ENCODE data around the gene VASH2. TPM values are rescaled to one million over a fixed set of nuclear protein-coding genes. Genes with fewer than 3 reads are reported as not detected.

VASH2 gene
- total RNA-seq, 4 donors from 2014 or later: 0.85 to 1.7 (median 1.1) TPM; not detected in 1

- H3K4me1 ChIP-seq: no peaks in the 10 kb centered on the region
Measured at GRCh38 chr1:213008564-213008963, 58.2 kb downstream of the VASH2 start.

GRCh38 chr1:213014642-213015041, 64.3 kb downstream of the VASH2 start:
- Histone ChIP-seq H3K36me3 (peaks cover 0 to 5% (median 0%) of the 10 kb centered on the region in 3 donors), H3K27me3 (no peaks in the 10 kb centered on the region), H3K9me3 (no peaks in the 10 kb centered on the region), H3K4me3 (peak overlapping the region; percentile 56 to 80 (median 77)), H3K27ac (peak overlapping the region; percentile 86 to 93 (median 88)), H3K4me1 (peaks cover 0 to 10% (median 2%) of the 10 kb centered on the region in 4 donors)
- DNase-seq: no peak
- TF ChIP-seq POLR2A (IDR thresholded peaks at IDR 0.05): no peak
- TF ChIP-seq CTCF (IDR thresholded peaks at IDR 0.05): no peak

More at GRCh38 chr1:213008564-213008963, 58.2 kb downstream of the VASH2 start:
- no peaks in the 10 kb centered on the region for H3K27me3 ChIP-seq
- no peaks in the 10 kb centered on the region for H3K9me3 ChIP-seq
- no peak overlapping the region for H3K4me3 ChIP-seq
- no peak overlapping the region for H3K27ac ChIP-seq
- H3K36me3 ChIP-seq: peaks cover 0 to 52% (median 0%) of the 10 kb centered on the region in 3 donors
- DNase-seq: no peak
- TF ChIP-seq CTCF (IDR thresholded peaks at IDR 0.05) (no peak), POLR2A (IDR thresholded peaks at IDR 0.05) (no peak)

GRCh38 chr1:213015099-213016050, 65.0 kb downstream of the VASH2 start, which contains the start of gene ANGEL2:
Gene ANGEL2 (minus strand): TSS chr1:213015867. CDS start chr1:213015671, 196 bp downstream.
- TF ChIP-seq POLR2A (IDR thresholded peaks at IDR 0.05) (peak; percentile 13 to 59), CTCF (IDR thresholded peaks at IDR 0.05) (no peak)
- Histone ChIP-seq H3K27me3 (no peaks in the 10 kb centered on the region), H3K36me3 (peaks cover 0 to 5% (median 0%) of the 10 kb centered on the region in 3 donors)

GRCh38 chr1:213017447-213018273, 67.3 kb downstream of the VASH2 start:
- Histone ChIP-seq H3K27me3 (no peaks in the 10 kb centered on the region), H3K36me3 (no peaks in the 10 kb centered on the region), H3K27ac (no peak overlapping the region), H3K9me3 (no peaks in the 10 kb centered on the region), H3K4me1 (peaks cover 0 to 10% (median 2%) of the 10 kb centered on the region in 4 donors), H3K4me3 (no peak overlapping the region)
- TF ChIP-seq POLR2A (IDR thresholded peaks at IDR 0.05) (no peak), CTCF (IDR thresholded peaks at IDR 0.05) (no peak)
- DNase-seq: no peak

More at GRCh38 chr1:213015099-213016050, 65.0 kb downstream of the VASH2 start, which contains the start of gene ANGEL2:
- H3K4me1 ChIP-seq: peaks cover 0 to 10% (median 2%) of the 10 kb centered on the region in 4 donors
- peak; percentile 95 to 99 (median 97) for DNase-seq
- H3K27ac ChIP-seq: peak within 1 kb of the TSS; percentile 86 to 93 (median 88)
- H3K9me3 ChIP-seq: no peaks in the 10 kb centered on the region
- peak within 1 kb of the TSS; percentile 56 to 80 (median 77) for H3K4me3 ChIP-seq

GRCh38 chr1:213019450-213019849, 69.1 kb downstream of the VASH2 start:
- H3K27ac ChIP-seq: no peak overlapping the region
- no peak overlapping the region for H3K4me3 ChIP-seq
- H3K27me3 ChIP-seq: no peaks in the 10 kb centered on the region
- no peaks in the 10 kb centered on the region for H3K9me3 ChIP-seq
- no peak for TF ChIP-seq POLR2A (IDR thresholded peaks at IDR 0.05)
- TF ChIP-seq CTCF (IDR thresholded peaks at IDR 0.05): no peak
- H3K4me1 ChIP-seq: peaks cover 0 to 2% (median under 1%) of the 10 kb centered on the region in 4 donors
- H3K36me3 ChIP-seq: no peaks in the 10 kb centered on the region
- no peak for DNase-seq

All from Peyer's patch (tissue), 4 donors.